GM19035 (cell line): ENCODE results near the gene PLAGL2.
"Not testable (repeated sequence)": the region's sequence is repeated elsewhere in the genome, so short reads cannot be mapped to it uniquely, and the experiment has no call there.

Source experiments
- ATAC-seq: cut with Tn5 transposase; IDR thresholded peaks from one replicate; pipeline ENCODE4 v1.9.1; 2021; ENCODE audit not compliant: unreplicated experiment

PLAGL2 gene

GRCh38 chr20:32183947-32184635 lies 23.5 kb downstream of the PLAGL2 start:
- ATAC-seq, result no peak

- ATAC-seq, result no peak
Measured at GRCh38 chr20:32181606-32182005, 25.9 kb downstream of the PLAGL2 start.

- ATAC-seq, result no peak
Measured at GRCh38 chr20:32179934-32180333, 27.6 kb downstream of the PLAGL2 start.

DNA sequence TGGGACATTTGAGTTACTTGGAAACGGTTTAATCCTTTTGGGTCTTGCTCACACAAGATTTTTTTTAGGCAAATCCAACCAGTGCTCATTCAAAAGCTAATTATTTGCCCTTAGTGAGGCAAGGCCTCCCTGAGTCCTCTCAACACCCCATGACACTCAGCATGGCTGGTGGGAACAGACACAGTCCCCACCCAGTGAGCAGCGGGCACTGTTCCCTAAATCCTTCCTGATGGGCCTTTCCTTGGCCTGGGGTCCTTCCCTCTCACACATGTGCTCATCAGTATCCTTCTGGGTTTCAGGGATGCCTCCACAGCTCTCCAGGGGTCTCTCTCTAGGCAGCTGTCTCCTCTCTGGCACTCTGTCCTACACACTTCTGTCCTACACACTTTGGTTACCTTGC lies 28.0 kb downstream of the PLAGL2 start:
- ATAC-seq, result no peak

DNA sequence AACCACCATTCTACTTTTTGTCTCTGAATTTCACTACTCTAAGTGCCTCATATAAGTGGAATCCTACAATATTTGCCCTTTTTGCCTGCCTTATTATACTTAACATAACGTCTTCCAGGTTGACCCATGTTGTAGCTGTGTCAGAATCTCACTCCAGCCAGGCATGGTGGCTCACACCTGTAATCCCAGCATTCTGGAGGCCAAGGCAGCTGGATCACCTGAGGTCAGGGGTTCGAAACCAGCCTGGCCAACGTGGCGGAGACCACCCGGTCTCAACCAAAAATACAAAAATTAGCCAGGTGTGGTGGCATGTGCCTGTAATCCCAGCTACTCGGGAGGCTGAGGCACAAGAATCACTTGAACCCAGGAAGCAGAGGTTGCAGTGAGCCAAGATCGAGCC lies 29.8 kb downstream of the PLAGL2 start:
- not testable (repeated sequence) for ATAC-seq

DNA sequence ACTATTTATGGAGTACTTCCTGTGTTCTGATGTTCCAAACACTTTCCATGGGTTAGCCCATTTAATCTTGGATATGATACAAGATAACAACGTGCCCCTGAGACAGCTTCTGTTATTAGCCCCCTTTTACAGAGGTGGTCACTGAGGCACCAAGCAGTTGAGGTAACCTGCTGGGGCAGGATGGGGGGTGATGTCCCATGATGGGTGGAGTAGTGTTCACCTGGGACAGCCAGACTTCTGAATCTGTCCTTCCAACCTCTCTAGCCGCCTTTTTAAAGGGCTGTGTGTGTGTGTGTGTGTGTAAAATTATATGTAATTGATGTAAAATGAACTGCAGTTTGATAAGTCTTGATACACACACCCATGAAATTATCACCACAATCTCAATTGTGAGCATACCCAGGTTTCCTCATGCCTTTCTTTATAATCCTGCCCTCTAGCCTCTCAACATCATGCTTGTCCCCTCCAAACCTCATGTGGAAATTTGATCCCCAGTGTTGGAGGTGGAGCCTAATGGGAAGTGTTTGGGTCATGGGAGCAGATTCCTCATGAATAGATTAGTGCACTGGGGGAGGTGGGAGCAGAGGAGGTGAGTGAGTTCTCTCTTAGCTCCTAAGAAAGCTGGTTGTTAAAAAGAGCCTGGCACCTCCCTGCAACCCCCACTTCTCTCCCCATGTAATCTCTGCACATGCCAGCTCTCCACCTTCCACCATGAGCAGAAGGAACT lies 39.2 kb downstream of the PLAGL2 start:
- no peak for ATAC-seq

DNA sequence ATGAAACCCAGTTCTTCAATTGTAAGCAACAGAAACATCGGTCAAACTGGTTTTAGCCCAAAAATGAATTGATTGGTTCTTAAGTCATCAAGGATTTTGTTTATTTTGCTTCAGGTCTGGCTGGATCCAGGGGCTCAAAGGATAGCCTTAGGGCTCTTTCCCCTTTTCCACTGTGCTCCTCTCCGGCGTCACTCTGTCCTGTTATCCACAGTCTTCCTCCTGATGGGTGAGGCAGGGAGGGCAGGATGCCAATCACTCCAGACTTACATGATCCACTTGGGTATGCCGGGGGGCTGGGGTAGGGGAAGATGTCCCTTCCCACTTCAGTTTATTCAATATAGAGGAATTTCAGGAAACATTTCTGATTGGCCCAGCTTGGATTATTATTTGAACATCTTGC lies 40.0 kb downstream of the PLAGL2 start:
- no peak for ATAC-seq

DNA sequence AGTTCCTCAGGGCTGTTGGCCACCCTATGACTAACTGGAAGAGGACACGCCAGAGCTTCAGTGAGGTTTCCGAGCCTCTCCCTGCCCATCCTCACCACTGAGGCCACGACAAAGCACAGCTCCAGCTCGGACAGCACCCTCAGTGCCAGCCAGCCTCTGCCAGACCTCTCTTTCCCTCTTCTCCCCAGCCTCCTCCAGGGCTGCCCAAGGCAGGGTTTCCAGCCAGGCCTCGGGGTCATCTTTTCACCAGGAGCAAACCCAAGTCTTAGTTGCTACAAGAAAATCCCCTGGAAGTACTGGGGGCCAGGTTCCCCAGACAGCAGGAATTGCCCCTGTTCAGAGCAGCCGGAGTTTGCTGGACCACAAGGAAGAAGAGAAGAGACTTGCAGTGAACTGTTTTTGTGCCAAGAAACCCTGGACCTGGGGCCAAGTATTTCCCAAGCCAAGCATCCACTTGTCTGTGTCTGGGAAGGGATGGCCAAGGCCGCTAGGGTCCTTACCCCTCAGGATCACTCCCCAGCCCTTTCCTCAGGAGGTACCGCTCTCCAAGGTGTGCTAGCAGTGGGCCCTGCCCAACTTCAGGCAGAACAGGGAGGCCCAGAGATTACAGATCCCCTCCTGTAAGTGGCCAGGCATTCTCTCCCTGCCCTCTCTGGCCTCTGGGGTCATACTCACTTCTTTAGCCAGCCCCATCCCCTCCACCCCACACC lies 41.6 kb downstream of the PLAGL2 start:
- ATAC-seq, result no peak

DNA sequence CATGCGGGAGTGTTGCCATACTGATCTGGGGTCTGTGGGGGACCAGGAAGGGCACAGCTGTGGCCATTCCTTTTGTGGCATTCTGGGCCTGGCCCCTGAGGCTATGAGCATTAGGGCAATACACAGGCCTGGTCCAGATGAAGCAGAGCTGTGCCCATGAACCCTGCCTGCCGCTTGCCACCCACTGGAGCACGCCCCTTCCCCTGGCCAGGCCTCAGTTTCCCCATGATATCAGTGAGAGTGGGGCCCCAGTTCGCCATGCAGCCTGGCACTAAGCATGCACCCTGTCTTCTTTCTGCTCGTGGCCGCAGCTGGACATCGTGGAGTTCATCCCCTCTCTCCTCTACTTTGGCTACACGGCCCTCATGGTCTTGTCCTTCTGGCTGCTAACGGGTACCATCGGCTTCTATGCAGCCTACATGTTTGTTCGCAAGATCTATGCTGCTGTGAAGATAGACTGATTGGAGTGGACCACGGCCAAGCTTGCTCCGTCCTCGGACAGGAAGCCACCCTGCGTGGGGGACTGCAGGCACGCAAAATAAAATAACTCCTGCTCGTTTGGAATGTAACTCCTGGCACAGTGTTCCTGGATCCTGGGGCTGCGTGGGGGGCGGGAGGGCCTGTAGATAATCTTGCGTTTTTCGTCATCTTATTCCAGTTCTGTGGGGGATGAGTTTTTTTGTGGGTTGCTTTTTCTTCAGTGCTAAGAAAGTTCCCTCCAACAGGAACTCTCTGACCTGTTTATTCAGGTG lies 42.4 kb downstream of the PLAGL2 start:
- ATAC-seq, result no peak

DNA sequence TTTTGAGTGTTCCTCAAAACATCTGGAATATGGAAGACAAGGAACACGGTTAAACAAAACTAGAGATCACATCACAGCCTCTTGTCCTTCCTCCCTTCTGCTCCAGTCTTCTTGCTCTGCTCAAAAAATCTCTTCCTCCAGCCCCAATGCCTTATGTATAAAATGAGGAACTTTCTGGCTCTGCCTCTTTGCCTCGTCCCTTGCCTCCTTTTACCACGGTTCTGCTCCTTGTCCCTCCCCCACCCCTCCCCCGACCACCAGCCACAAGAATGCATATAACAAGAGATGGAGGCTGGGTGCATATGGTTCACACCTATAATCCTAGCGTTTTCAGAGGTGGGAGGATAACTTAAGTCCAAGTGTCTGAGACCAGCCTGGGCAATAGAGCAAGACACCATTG lies 43.6 kb downstream of the PLAGL2 start:
- no peak for ATAC-seq

DNA sequence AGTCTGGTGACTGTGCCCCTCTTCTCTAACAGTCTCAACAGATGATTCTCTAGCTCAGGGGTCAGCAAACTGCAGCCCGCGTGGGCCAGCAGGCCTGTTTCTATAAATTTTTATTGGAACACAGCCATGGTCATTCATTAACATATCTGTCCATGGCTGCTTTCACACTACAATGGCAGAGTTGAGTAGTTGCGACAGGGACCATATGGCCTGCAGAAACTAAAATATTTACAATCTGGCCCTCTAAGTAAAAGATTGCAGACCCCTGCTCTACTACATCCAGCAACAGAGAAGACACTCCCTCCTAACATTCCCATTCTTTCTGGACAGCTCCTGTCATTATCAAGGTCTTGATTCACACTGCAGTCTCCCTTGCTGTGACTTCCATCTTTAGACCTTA lies 45.2 kb downstream of the PLAGL2 start:
- ATAC-seq, result no peak

- no peak for ATAC-seq
Measured at GRCh38 chr20:32160341-32160740, 47.2 kb downstream of the PLAGL2 start.

DNA sequence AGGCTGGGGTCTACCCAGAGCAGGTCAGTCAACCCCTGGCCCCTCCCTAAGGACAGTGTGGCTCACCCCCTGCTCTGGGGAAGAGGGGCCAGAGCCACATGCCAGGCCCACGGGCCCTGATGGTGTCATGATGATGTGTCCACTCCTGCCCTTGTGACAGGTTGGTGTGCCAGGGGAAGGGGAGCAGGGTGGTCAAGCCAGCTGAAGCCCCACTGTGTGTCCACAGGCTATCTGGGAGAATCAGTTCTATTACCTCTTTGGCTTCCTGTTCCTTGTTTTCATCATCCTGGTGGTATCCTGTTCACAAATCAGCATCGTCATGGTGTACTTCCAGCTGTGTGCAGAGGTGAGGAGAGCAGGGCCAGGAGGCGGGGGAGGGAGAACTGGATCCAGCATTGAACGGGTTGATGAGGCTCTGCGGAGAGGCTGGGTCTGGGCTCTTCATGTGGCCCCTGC lies 47.7 kb downstream of the PLAGL2 start:
- ATAC-seq, result no peak

DNA sequence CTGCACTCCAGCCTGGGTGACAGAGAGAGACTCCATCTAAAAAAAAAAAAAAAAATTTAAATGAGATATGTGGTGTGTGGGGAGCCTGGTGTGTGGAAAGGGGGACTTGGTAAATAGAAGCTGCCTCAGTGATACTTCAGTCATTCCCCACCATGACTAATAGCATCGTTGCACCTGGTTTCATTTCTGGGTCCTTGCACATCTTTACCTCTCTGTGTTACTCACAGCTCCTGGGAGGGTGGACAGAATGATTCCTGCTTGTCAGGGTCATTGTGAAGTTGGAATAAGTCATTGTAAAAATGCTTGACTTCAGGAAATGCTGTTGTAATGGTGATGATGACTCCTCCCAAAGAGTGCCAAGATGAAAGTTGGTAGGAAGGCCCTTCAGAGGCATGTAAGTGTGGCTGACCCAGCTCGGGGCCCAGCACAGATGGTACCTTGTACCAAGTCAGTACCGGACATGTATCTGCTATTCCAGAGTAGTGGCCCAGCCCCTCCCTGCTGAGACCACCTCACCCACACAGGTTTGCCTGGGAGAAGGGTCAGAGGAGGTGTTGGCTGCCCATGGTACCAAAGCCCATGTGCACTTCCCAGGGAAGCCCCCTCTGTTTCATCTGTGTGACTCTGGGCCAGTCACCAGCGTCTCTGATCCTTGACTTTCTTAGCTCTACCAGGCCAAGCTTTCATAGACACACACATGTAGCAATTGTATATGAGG lies 48.4 kb downstream of the PLAGL2 start:
- ATAC-seq, result no peak

GRCh38 chr20:32158351-32158750 lies 49.2 kb downstream of the PLAGL2 start:
- no peak for ATAC-seq

- ATAC-seq, result no peak
Measured at GRCh38 chr20:32157611-32158010, 49.9 kb downstream of the PLAGL2 start.

DNA sequence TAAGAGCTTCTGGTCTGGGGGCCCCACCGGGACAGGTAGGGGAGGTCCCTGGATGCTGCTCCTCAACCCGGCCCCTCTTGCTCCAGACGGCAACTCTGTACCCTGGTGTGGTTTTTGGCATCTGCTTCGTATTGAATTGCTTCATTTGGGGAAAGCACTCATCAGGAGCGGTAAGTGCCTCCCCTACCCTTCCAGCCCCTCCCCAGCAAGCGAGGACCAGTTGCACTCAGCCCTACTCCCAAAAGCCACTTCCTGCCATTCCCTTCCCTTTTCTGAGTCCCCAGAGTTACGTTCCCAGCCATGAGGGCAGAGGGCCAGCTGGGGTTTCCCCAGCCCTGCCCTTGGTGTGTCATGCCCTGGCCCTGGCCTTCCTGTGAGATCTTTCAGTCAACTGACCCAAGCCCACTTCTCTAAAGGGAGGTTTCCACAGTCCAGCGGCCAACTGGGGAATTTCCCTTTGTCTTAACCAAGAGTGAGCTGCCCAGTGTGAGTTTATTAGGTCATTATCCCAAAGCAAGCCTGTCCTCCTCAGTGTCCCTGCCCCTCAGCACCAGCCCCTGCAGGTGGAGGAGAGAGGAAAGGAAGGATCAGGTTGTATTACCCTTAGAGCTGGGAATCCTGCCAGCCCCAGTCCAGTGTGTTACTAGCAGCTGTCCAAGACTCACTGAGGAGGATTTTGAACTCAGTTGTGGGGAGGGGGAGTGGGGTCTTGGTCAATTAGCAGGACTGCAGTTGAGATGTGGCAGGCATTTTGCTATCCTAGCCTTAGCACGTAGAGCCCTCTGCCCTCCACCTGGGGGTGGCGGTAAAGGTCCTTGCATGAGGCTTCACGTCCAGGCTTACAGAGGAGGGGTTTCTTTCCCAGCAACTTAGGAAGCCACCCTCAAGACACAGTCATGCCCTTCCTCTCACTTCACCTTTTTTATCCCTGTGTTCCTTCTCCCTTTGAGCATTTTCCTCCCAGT lies 52.2 kb downstream of the PLAGL2 start:
- no peak for ATAC-seq

DNA sequence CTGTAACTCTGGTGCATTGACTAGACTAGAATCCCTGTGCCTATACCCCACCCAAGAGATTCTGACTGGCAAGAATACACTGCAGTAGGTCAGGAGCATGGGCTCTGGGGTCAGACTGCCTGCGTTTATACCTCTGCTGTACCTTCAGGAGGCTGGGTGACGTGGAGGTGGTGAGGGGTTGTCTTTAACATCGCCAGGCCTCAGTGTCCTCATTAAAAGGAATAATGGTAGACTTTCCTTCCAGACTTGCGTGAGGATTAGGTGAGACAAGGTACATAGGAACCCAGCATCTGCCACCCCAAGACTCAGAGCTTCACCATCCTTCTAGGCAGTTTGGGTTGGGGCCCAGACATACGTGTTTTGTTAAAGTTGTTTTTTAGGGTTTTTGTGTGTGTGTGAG lies 53.8 kb downstream of the PLAGL2 start:
- no peak for ATAC-seq

- ATAC-seq, result no peak
Measured at GRCh38 chr20:32153156-32153665, 54.3 kb downstream of the PLAGL2 start.
